ENCODE results near the gene TECPR2.
A peak's percentile ranks its signal among the peaks of the same experiment; 100 is the strongest.

The TECPR2 gene

GRCh38 chr14:102359341-102359740 lies 3.4 kb upstream of the TECPR2 start:
- Histone ChIP-seq H3K79me1 (ENCODE audit: low read length) (peaks cover 10% of the 10 kb centered on the region), H3K79me2 (ENCODE audit: control insufficient read depth, insufficient read depth, low read length, poor library complexity) (peaks cover 7% of the 10 kb centered on the region), H4K8ac (ENCODE audit: low read depth, low read length) (no peak overlapping the region), H3K4me3 (ENCODE audit: low read depth, low read length) (no peak overlapping the region), H3K4me2 (ENCODE audit: low read length) (no peak overlapping the region), H3K9ac (ENCODE audit: low read length) (no peak overlapping the region), H3K9me3 (ENCODE audit: insufficient read depth, low read depth, low read length) (no peaks in the 10 kb centered on the region), H3K4me1 (ENCODE audit: control insufficient read depth in 1 of 2, insufficient read depth in 2 of 2, low read length in 2 of 2) (peaks cover 5 to 10% of the 10 kb centered on the region in 2 experiments), H3K4ac (ENCODE audit: low read depth, low read length) (no peak overlapping the region), H3K27ac (ENCODE audit: low read depth, low read length) (no peak overlapping the region), H3K18ac (ENCODE audit: low read length) (no peak overlapping the region), H2BK5ac (ENCODE audit: low read depth, low read length, poor library complexity) (no peak overlapping the region), H3K36me3 (ENCODE audit: control insufficient read depth in 1 of 2, insufficient read depth in 2 of 2, low read length in 2 of 2) (peaks cover 9 to 13% of the 10 kb centered on the region in 2 experiments), H4K12ac (ENCODE audit: low read depth, low read length) (no peak overlapping the region), H3K23ac (ENCODE audit: low read length) (no peak overlapping the region), H3K27me3 (ENCODE audit: insufficient read depth, low read length) (no peaks in the 10 kb centered on the region), H2AK5ac (ENCODE audit: low read length) (no peak overlapping the region), H2AFZ (ENCODE audit: insufficient read depth, low read length, poor library complexity) (no peak overlapping the region), H3K14ac (ENCODE audit: low read length) (no peak overlapping the region), H2BK120ac (ENCODE audit: insufficient read depth, low read length, poor library complexity) (no peak overlapping the region), H4K91ac (ENCODE audit: low read depth, low read length) (no peak overlapping the region), H2BK12ac (ENCODE audit: low read length) (no peak overlapping the region)
- DNase-seq: no peak
- WGBS (ENCODE audit: extremely low coverage, insufficient coverage, insufficient read length): no CpG with 5 or more reads among the region's 2 CpGs

- Histone ChIP-seq H3K36me3 (ENCODE audit: control insufficient read depth in 1 of 2, insufficient read depth in 2 of 2, low read length in 2 of 2) (peaks cover 3 to 4% of the 10 kb centered on the region in 2 experiments), H3K79me2 (ENCODE audit: control insufficient read depth, insufficient read depth, low read length, poor library complexity) (peaks cover 7% of the 10 kb centered on the region), H4K12ac (ENCODE audit: low read depth, low read length) (no peak overlapping the region), H3K23ac (ENCODE audit: low read length) (no peak overlapping the region), H4K8ac (ENCODE audit: low read depth, low read length) (no peak overlapping the region), H2AK5ac (ENCODE audit: low read length) (no peak overlapping the region), H3K4me1 (ENCODE audit: control insufficient read depth in 1 of 2, insufficient read depth in 2 of 2, low read length in 2 of 2) (peaks cover 5 to 10% of the 10 kb centered on the region in 2 experiments), H2BK5ac (ENCODE audit: low read depth, low read length, poor library complexity) (no peak overlapping the region), H3K79me1 (ENCODE audit: low read length) (peaks cover 10% of the 10 kb centered on the region), H4K91ac (ENCODE audit: low read depth, low read length) (no peak overlapping the region), H3K14ac (ENCODE audit: low read length) (no peak overlapping the region), H2AFZ (ENCODE audit: insufficient read depth, low read length, poor library complexity) (no peak overlapping the region), H3K27ac (ENCODE audit: low read depth, low read length) (no peak overlapping the region), H3K9me3 (ENCODE audit: insufficient read depth, low read depth, low read length) (no peaks in the 10 kb centered on the region), H2BK120ac (ENCODE audit: insufficient read depth, low read length, poor library complexity) (no peak overlapping the region), H2BK12ac (ENCODE audit: low read length) (no peak overlapping the region), H3K4me2 (ENCODE audit: low read length) (no peak overlapping the region), H3K4me3 (ENCODE audit: low read depth, low read length) (no peak overlapping the region), H3K9ac (ENCODE audit: low read length) (no peak overlapping the region), H3K27me3 (ENCODE audit: insufficient read depth, low read length) (no peaks in the 10 kb centered on the region), H3K18ac (ENCODE audit: low read length) (no peak overlapping the region), H3K4ac (ENCODE audit: low read depth, low read length) (no peak overlapping the region)
- DNase-seq: no peak
- no CpG with 5 or more reads among the region's 3 CpGs for WGBS (ENCODE audit: extremely low coverage, insufficient coverage, insufficient read length)
These were observed 2.4 kb upstream of the TECPR2 start for GRCh38 chr14:102360388-102360787.

- H3K79me2 ChIP-seq (ENCODE audit: control insufficient read depth, insufficient read depth, low read length, poor library complexity): peaks cover 7% of the 10 kb centered on the region
- H3K9me3 ChIP-seq (ENCODE audit: insufficient read depth, low read depth, low read length): no peaks in the 10 kb centered on the region
- no peaks in the 10 kb centered on the region for H3K27me3 ChIP-seq (ENCODE audit: insufficient read depth, low read length)
- H4K91ac ChIP-seq (ENCODE audit: low read depth, low read length): peak overlapping the region; percentile 48
- no peak overlapping the region for H3K4ac ChIP-seq (ENCODE audit: low read depth, low read length)
- no peak overlapping the region for H2AFZ ChIP-seq (ENCODE audit: insufficient read depth, low read length, poor library complexity)
- H3K4me1 ChIP-seq (ENCODE audit: control insufficient read depth in 1 of 2, insufficient read depth in 2 of 2, low read length in 2 of 2): peaks cover 5 to 10% of the 10 kb centered on the region in 2 experiments
- WGBS (ENCODE audit: extremely low coverage, insufficient coverage, insufficient read length): no CpG with 5 or more reads among the region's 4 CpGs
- H3K79me1 ChIP-seq (ENCODE audit: low read length): peaks cover 10% of the 10 kb centered on the region
- H3K36me3 ChIP-seq (ENCODE audit: control insufficient read depth in 1 of 2, insufficient read depth in 2 of 2, low read length in 2 of 2): peaks cover 0 to 2% of the 10 kb centered on the region in 2 experiments
- H3K23ac ChIP-seq (ENCODE audit: low read length): no peak overlapping the region
- H2BK12ac ChIP-seq (ENCODE audit: low read length): no peak overlapping the region
- H4K12ac ChIP-seq (ENCODE audit: low read depth, low read length): no peak overlapping the region
- no peak overlapping the region for H2BK5ac ChIP-seq (ENCODE audit: low read depth, low read length, poor library complexity)
- H3K27ac ChIP-seq (ENCODE audit: low read depth, low read length): no peak overlapping the region
- H3K9ac ChIP-seq (ENCODE audit: low read length): peak overlapping the region; percentile 87
- H2BK120ac ChIP-seq (ENCODE audit: insufficient read depth, low read length, poor library complexity): no peak overlapping the region
- no peak overlapping the region for H2AK5ac ChIP-seq (ENCODE audit: low read length)
- H3K4me2 ChIP-seq (ENCODE audit: low read length): peak overlapping the region; percentile 73
- H3K4me3 ChIP-seq (ENCODE audit: low read depth, low read length): peak overlapping the region; percentile 88
- no peak overlapping the region for H3K18ac ChIP-seq (ENCODE audit: low read length)
- H3K14ac ChIP-seq (ENCODE audit: low read length): peak overlapping the region; percentile 63
- DNase-seq: peak; percentile 23 to 45
- peak overlapping the region; percentile 92 for H4K8ac ChIP-seq (ENCODE audit: low read depth, low read length)
These were observed 657 bp upstream of the TECPR2 start for GRCh38 chr14:102362084-102362483.

- Histone ChIP-seq H2AK5ac (ENCODE audit: low read length) (peak overlapping the region; percentile 75), H4K12ac (ENCODE audit: low read depth, low read length) (peak overlapping the region; percentile 92), H3K4me3 (ENCODE audit: low read depth, low read length) (peak overlapping the region; percentile 88), H3K9ac (ENCODE audit: low read length) (peak overlapping the region; percentile 78), H3K14ac (ENCODE audit: low read length) (peak overlapping the region; percentile 86), H3K27ac (ENCODE audit: low read depth, low read length) (peak overlapping the region; percentile 49), H3K4ac (ENCODE audit: low read depth, low read length) (peak overlapping the region; percentile 7), H3K27me3 (ENCODE audit: insufficient read depth, low read length) (no peaks in the 10 kb centered on the region), H3K9me3 (ENCODE audit: insufficient read depth, low read depth, low read length) (no peaks in the 10 kb centered on the region), H3K18ac (ENCODE audit: low read length) (peak overlapping the region; percentile 85), H3K23ac (ENCODE audit: low read length) (no peak overlapping the region), H3K79me1 (ENCODE audit: low read length) (peaks cover 10% of the 10 kb centered on the region), H4K8ac (ENCODE audit: low read depth, low read length) (peak overlapping the region; percentile 94), H3K4me2 (ENCODE audit: low read length) (peak overlapping the region; percentile 73), H2BK120ac (ENCODE audit: insufficient read depth, low read length, poor library complexity) (peak overlapping the region; percentile 76), H4K91ac (ENCODE audit: low read depth, low read length) (peak overlapping the region; percentile 91), H2BK12ac (ENCODE audit: low read length) (no peak overlapping the region), H3K79me2 (ENCODE audit: control insufficient read depth, insufficient read depth, low read length, poor library complexity) (peaks cover 7% of the 10 kb centered on the region), H3K36me3 (ENCODE audit: control insufficient read depth in 1 of 2, insufficient read depth in 2 of 2, low read length in 2 of 2) (no peaks in the 10 kb centered on the region), H3K4me1 (ENCODE audit: control insufficient read depth in 1 of 2, insufficient read depth in 2 of 2, low read length in 2 of 2) (peaks cover 5 to 10% of the 10 kb centered on the region in 2 experiments), H2AFZ (ENCODE audit: insufficient read depth, low read length, poor library complexity) (peak overlapping the region; percentile 84), H2BK5ac (ENCODE audit: low read depth, low read length, poor library complexity) (peak overlapping the region; percentile 43)
- WGBS (ENCODE audit: extremely low coverage, insufficient coverage, insufficient read length): no CpG with 5 or more reads among the region's 53 CpGs
- peak; percentile 82 to 88 for DNase-seq
These were observed 622 bp downstream of the TECPR2 start for GRCh38 chr14:102363182-102363943.
